Stomach (tissue), 9 donors: Measurements from ENCODE around the gene GMDS. TPM values are rescaled to one million over a fixed set of nuclear protein-coding genes. Genes with fewer than 3 reads are reported as not detected.

Source experiments
- DNase-seq, 2 donors: peaks; one replicate each; pipeline versions ENCODE4 v3.0.0 to v3.0.0-alpha.2; 2013 to 2019
- H3K27ac ChIP-seq, 5 donors: fragments of 200-600 bp in 4 of 5; sonication (generic) in 4 of 5; one replicate each; pipeline ENCODE4 v1.5.1; 2013 to 2019; ENCODE audit warnings: mild to moderate bottlenecking in 1 of 5, moderate library complexity in 1 of 5
- H3K27me3 ChIP-seq, 3 donors: fragments of 200-600 bp; sonication (generic); one replicate each; pipeline ENCODE4 v1.5.1; 2017 to 2019; ENCODE audit warnings: mixed run types in 1 of 3
- H3K36me3 ChIP-seq, 4 donors: fragments of 200-600 bp; sonication (generic); 1 replicate in 3 of 4; 2 replicates in 1 of 4; pipeline ENCODE4 v1.5.1; 2016 to 2019
- H3K4me1 ChIP-seq, 4 donors: fragments of 200-600 bp; sonication (generic); one replicate each; pipeline ENCODE4 v1.5.1; 2016 to 2019
- H3K4me3 ChIP-seq, 4 donors: fragments of 200-600 bp; sonication (generic) in 3 of 4; one replicate each; pipeline ENCODE4 v1.5.1; 2016 to 2019; ENCODE audit warnings: mild to moderate bottlenecking in 1 of 4
- H3K9me3 ChIP-seq, 4 donors: fragments of 200-600 bp; sonication (generic); one replicate each; pipeline ENCODE4 v1.5.1; 2016 to 2019
- EP300 ChIP-seq: sonication (generic); formaldehyde crosslinking; IDR thresholded peaks from one replicate; pipeline ENCODE4 v1.6.1; 2017; ENCODE audit warnings: antibody characterized with exemption
- POLR2A ChIP-seq, 4 donors: fragments of 450-650 bp; IDR thresholded peaks; one replicate each; pipeline ENCODE4 v1.6.1; 2016; ENCODE audit warnings: antibody characterized with exemption in 4 of 4, control low read depth in 2 of 4, mild to moderate bottlenecking in 1 of 4, moderate library complexity in 1 of 4
- POLR2AphosphoS5 ChIP-seq, 3 donors: sonication (generic); formaldehyde crosslinking; IDR thresholded peaks; one replicate each; pipeline ENCODE4 v1.6.1; 2016; ENCODE audit warnings: antibody characterized with exemption in 3 of 3
- WGBS, 5 donors: extraction: QIAGEN DNeasy Blood & Tissue Kit in 3 of 5; methylation state at CpG; one replicate each; pipeline versions ENCODE4 v1.1.5 to v1.1.7; 2013 to 2018; 5-methylcytosine and 5-hydroxymethylcytosine counted together
- intact Hi-C: fragments of 100-400 bp; cut with DNase I; formaldehyde crosslinking; loops from one replicate; pipeline ENCODE4 v1.15.1; 2023; ENCODE audit warnings: low total_unique reads
- polyA plus RNA-seq, 3 donors: library from polyadenylated mRNA; stranded (reverse); fragments of 200-250 nt; gene quantifications; one replicate each; pipeline ENCODE4 v1.2.3, GENCODE V29; 2013
- total RNA-seq, 5 donors: library from RNA; depleted of rRNA; stranded (reverse); fragments of >200 nt; gene quantifications; one replicate each; pipeline versions ENCODE4 v1.1.0 to v1.2.3, GENCODE V29; 2014 to 2016
- TF ChIP-seq, protein P1 (sequence below), 7 experiments: fragments of 450-650 bp in 4 of 7; fragments of 200-600 bp in 3 of 7; sonication (generic) in 3 of 7; IDR thresholded peaks; one replicate each; pipeline ENCODE4 v1.5.1; 2016 to 2019; ENCODE audit warnings: antibody characterized with exemption in 7 of 7, control low read depth in 2 of 7, mild to moderate bottlenecking in 1 of 7
- donor health status: healthy with polysubstance abuse.
- donor health status: Bipolar disorder and iron deficiency.
- donor health status: healthy.

The GMDS gene
- total and polyA plus RNA-seq, 8 donors, result 83.7 to 262 (median 121) TPM

DNA sequence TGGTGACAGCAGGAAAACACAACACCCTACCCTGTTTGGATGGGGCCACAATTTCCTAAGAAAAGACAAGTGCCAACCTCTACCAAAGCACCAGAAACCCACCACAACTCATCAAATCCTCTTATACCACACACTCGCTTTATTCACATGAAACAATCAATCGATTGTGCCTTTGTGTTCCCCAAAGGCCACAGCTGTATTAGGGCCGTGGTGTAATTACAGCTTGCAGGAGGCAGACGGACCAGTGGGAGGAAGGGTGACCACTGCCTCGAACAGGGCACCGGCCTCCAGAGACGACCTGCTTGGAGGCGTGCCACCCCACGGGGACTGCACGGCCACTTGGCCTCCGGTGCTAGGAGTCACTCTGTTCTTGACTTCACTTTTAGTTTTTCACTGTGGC, 371.6 kb downstream of the GMDS start:
- Histone ChIP-seq H3K36me3 (no peaks in the 10 kb centered on the region), H3K4me1 (peaks cover 0 to 20% (median 13%) of the 10 kb centered on the region in 4 donors), H3K27me3 (no peaks in the 10 kb centered on the region), H3K9me3 (no peaks in the 10 kb centered on the region), H3K27ac (no peak overlapping the region), H3K4me3 (no peak overlapping the region)
- 77 to 94% (median 83%) methylated on average over 11 of the region's 11 CpGs for WGBS, 5 donors
- intact Hi-C loops, result no loop called here
- TF ChIP-seq POLR2AphosphoS5 (IDR thresholded peaks at IDR 0.05) (no peak), EP300 (no peak), POLR2A (IDR thresholded peaks at IDR 0.05) (no peak)
- TF ChIP-seq, protein P1, sequence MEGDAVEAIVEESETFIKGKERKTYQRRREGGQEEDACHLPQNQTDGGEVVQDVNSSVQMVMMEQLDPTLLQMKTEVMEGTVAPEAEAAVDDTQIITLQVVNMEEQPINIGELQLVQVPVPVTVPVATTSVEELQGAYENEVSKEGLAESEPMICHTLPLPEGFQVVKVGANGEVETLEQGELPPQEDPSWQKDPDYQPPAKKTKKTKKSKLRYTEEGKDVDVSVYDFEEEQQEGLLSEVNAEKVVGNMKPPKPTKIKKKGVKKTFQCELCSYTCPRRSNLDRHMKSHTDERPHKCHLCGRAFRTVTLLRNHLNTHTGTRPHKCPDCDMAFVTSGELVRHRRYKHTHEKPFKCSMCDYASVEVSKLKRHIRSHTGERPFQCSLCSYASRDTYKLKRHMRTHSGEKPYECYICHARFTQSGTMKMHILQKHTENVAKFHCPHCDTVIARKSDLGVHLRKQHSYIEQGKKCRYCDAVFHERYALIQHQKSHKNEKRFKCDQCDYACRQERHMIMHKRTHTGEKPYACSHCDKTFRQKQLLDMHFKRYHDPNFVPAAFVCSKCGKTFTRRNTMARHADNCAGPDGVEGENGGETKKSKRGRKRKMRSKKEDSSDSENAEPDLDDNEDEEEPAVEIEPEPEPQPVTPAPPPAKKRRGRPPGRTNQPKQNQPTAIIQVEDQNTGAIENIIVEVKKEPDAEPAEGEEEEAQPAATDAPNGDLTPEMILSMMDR (IDR thresholded peaks at IDR 0.05), result no peak
- DNase-seq, result no peak

DNA sequence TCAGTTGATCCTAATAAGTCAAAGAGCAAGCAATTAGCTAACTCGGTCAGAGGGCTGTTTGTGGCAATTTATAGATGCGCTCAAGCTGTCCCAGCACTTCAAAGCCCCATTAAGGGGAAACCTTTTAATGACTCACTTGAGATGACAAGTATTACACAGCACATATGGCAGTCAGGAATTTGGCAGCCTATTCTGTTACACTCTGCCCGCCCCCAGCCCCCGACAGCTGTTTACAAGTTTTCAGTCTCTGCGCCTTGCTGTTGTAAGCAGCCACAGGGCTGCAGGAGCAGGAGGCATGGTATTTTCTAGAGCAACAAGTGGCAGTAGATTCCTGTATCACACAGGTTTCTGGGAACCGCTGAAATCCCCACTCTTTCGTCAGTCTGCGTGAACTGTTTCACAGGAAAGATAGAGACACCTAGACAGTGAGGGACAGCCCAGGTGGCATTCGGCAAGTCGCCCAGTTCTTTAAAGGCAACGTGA, 372.7 kb downstream of the GMDS start:
- peak in 1 of 2 donors; percentile 64 for DNase-seq
- WGBS, 5 donors, result 43 to 69% (median 55%) methylated on average over 11 of the region's 11 CpGs
- Histone ChIP-seq H3K27me3 (no peaks in the 10 kb centered on the region), H3K4me1 (peaks cover 0 to 20% (median 13%) of the 10 kb centered on the region in 4 donors), H3K9me3 (no peaks in the 10 kb centered on the region), H3K36me3 (no peaks in the 10 kb centered on the region), H3K4me3 (no peak overlapping the region), H3K27ac (no peak overlapping the region)
- intact Hi-C loops, result no loop called here
- peak in 1 of 3 donors; percentile 64 for TF ChIP-seq POLR2AphosphoS5 (IDR thresholded peaks at IDR 0.05)
- TF ChIP-seq, protein P1 (IDR thresholded peaks at IDR 0.05), result no peak

DNA sequence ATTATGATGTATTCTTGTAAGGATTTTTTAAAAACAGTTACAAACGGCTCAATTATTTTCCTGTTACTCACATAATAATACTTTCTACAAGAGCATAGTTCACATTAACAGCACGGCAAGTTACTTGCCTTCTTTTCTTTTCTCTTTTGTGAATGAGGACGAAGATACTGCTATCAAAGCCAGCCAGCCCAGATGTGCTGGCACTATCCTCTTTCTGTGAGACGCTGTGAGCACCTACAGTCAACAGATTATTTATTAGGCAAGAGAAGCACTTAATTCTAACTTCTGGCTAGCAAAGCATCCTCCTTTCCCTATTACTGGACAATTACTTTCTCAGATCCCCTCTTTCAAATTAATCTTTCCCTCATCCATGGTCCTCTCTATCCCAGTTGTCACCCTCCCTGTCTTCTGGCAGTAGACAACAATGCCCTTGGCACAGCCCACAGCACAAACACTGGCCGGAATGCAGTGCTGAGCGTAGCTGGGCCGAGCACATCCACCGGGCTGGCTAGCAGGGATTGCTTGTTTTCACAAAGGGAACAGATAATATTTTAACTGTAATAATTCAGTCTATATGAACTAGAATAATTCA, 373.6 kb downstream of the GMDS start:
- H3K4me1 ChIP-seq, result peaks cover 0 to 20% (median 13%) of the 10 kb centered on the region in 4 donors
- intact Hi-C loops, result no loop called here
- no peak for DNase-seq
- H3K27ac ChIP-seq, result no peak overlapping the region
- WGBS, 5 donors, result 58 to 72% (median 62%) methylated on average over 8 of the region's 8 CpGs
- no peaks in the 10 kb centered on the region for H3K36me3 ChIP-seq
- H3K9me3 ChIP-seq, result no peaks in the 10 kb centered on the region
- no peaks in the 10 kb centered on the region for H3K27me3 ChIP-seq
- TF ChIP-seq, protein P1 (IDR thresholded peaks at IDR 0.05), result no peak
- TF ChIP-seq POLR2A (IDR thresholded peaks at IDR 0.05) (no peak), EP300 (no peak), POLR2AphosphoS5 (IDR thresholded peaks at IDR 0.05) (no peak)
- no peak overlapping the region for H3K4me3 ChIP-seq

DNA sequence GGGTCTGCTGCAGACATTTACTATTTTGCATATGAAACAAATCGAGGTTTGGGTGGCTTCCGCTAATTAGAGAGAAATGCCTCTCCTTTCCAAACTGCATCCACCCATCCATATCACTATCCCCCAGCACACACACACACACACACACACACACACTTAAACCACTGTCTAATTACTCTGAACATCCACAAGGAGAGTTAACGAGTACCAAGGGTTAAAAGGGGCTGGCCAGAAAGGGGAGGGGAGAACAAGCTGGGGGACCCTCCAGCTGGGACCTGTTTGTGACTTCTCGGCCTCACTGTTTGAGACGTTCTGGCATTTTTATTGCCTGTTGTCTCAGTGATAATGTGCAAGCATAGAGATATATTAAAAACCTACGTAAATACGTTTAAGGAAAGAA, 374.5 kb downstream of the GMDS start:
- H3K36me3 ChIP-seq, result no peaks in the 10 kb centered on the region
- H3K4me3 ChIP-seq, result no peak overlapping the region
- intact Hi-C loops, result no loop called here
- no peaks in the 10 kb centered on the region for H3K27me3 ChIP-seq
- DNase-seq, result no peak
- H3K9me3 ChIP-seq, result no peaks in the 10 kb centered on the region
- peaks cover 0 to 20% (median 13%) of the 10 kb centered on the region in 4 donors for H3K4me1 ChIP-seq
- no peak for TF ChIP-seq POLR2AphosphoS5 (IDR thresholded peaks at IDR 0.05)
- no peak for TF ChIP-seq POLR2A (IDR thresholded peaks at IDR 0.05)
- TF ChIP-seq, protein P1 (IDR thresholded peaks at IDR 0.05), result no peak
- TF ChIP-seq EP300, result no peak
- WGBS, 5 donors, result 64 to 76% (median 71%) methylated on average over 7 of the region's 7 CpGs
- H3K27ac ChIP-seq, result no peak overlapping the region
